ENCODE results near the gene DAPK3.

DAPK3 gene

DNA sequence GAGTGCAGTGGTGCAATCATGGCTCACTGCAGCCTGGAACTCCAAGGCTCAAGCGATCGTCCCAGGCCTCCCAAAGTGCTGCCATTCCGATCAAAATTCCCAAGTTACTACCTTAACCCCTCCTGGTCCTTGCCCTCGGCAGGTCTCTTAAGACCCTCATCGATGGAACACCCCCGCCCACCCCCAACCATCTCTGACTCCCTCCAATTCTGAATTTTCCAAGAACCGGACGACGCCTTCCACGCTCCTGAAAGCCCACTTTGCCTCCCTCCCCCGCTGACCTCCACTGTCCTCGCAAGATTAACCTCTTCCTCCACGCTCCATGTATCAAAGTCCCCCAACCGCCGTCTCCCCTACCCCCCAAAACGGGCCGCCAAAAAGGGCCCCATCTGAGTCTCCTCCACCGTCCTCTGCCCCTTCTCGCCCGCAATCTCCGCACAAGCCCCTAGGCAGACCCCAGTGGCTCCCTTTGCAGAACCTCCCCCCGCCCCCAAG is 539 bp downstream of the DAPK3 start:
- CTCF ChIA-PET = interaction anchor here (0.7 to 1.8 kb wide), 7 partner anchors 11 to 498 kb away, joined by 3 to 10 read pairs (median 4); partner anchors contain the start of gene EEF2
- peaks cover 22 to 36% of the 10 kb centered on the region in 2 experiments; a peak in 2 of 3 replicates for H3K36me3 ChIP-seq (ENCODE audit: control insufficient read depth in 2 of 2, insufficient read depth in 1 of 2, low read length in 2 of 2)
- peak overlapping the region; percentile 93 for H3K4me3 ChIP-seq (ENCODE audit: low read depth, low read length)
- POLR2A ChIA-PET = interaction anchor here (0.5 to 5.3 kb wide), 11 partner anchors 12 to 208 kb away, joined by 3 to 258 read pairs (median 5); partner anchors contain the start of genes EEF2, MRPL54, NMRK2 and ZBTB7A
- peaks cover 17% of the 10 kb centered on the region for H3K4me1 ChIP-seq (ENCODE audit: control insufficient read depth, insufficient read depth, low read length)
- H3K9me3 ChIP-seq (ENCODE audit: control insufficient read depth, insufficient read depth, low read depth, low read length) = no peaks in the 10 kb centered on the region
- peak overlapping the region; percentile 90 for H3K27ac ChIP-seq (ENCODE audit: extremely low read depth, low read depth, low read length)
- TF ChIP-seq ZBTB17 (tag by site-specific recombination; IDR thresholded peaks at IDR 0.05) (peak; percentile 11; the same call in 1 of the 2 replicates), SP2 (tag by site-specific recombination; IDR thresholded peaks at IDR 0.05) (peak; percentile 34), SCRT2 (tag by site-specific recombination; IDR thresholded peaks at IDR 0.05) (no peak), OSR2 (tag by site-specific recombination; IDR thresholded peaks at IDR 0.05) (no peak), ZFP37 (tag by site-specific recombination; IDR thresholded peaks at IDR 0.05) (no peak), ZNF555 (tag by site-specific recombination; conservative IDR thresholded peaks at IDR 0.05) (no peak), ZNF48 (tag by site-specific recombination; IDR thresholded peaks at IDR 0.05) (no peak), EGR2 (tag by site-specific recombination; IDR thresholded peaks at IDR 0.05; ENCODE audit: low read depth) (0 out of 2 replicates have a peak, but pooled peaks have one; percentile 5), ZNF121 (tag by site-specific recombination; IDR thresholded peaks at IDR 0.05) (no peak), ZBTB7A (tag by site-specific recombination; IDR thresholded peaks at IDR 0.05; ENCODE audit: low read depth) (peak; percentile 80; the same call in 1 of the 2 replicates), ZNF354C (tag by site-specific recombination; IDR thresholded peaks at IDR 0.05; ENCODE audit: borderline replicate concordance, low read depth) (no peak), ZNF146 (tag by site-specific recombination; IDR thresholded peaks at IDR 0.05) (no peak), YY2 (tag by site-specific recombination; IDR thresholded peaks at IDR 0.05) (no peak), ZNF660 (tag by site-specific recombination; IDR thresholded peaks at IDR 0.05) (no peak), ZNF19 (tag by site-specific recombination; IDR thresholded peaks at IDR 0.05; ENCODE audit: low read depth) (no peak), TRIM28 (IDR thresholded peaks at IDR 0.05; ENCODE audit: borderline replicate concordance, low read length) (no peak), ZNF600 (tag by site-specific recombination; IDR thresholded peaks at IDR 0.05) (no peak), KLF9 (tag by site-specific recombination; IDR thresholded peaks at IDR 0.05; ENCODE audit: low read depth) (peak; percentile 54; the same call in 1 of the 2 replicates), OVOL3 (tag by site-specific recombination; IDR thresholded peaks at IDR 0.05) (0 out of 2 replicates have a peak, but pooled peaks have one; percentile 34), ZNF335 (tag by site-specific recombination; conservative IDR thresholded peaks at IDR 0.05) (peak; percentile 36), ZNF202 (tag by site-specific recombination; IDR thresholded peaks at IDR 0.05; ENCODE audit: borderline replicate concordance) (no peak)
- TF ChIP-seq, protein P1, sequence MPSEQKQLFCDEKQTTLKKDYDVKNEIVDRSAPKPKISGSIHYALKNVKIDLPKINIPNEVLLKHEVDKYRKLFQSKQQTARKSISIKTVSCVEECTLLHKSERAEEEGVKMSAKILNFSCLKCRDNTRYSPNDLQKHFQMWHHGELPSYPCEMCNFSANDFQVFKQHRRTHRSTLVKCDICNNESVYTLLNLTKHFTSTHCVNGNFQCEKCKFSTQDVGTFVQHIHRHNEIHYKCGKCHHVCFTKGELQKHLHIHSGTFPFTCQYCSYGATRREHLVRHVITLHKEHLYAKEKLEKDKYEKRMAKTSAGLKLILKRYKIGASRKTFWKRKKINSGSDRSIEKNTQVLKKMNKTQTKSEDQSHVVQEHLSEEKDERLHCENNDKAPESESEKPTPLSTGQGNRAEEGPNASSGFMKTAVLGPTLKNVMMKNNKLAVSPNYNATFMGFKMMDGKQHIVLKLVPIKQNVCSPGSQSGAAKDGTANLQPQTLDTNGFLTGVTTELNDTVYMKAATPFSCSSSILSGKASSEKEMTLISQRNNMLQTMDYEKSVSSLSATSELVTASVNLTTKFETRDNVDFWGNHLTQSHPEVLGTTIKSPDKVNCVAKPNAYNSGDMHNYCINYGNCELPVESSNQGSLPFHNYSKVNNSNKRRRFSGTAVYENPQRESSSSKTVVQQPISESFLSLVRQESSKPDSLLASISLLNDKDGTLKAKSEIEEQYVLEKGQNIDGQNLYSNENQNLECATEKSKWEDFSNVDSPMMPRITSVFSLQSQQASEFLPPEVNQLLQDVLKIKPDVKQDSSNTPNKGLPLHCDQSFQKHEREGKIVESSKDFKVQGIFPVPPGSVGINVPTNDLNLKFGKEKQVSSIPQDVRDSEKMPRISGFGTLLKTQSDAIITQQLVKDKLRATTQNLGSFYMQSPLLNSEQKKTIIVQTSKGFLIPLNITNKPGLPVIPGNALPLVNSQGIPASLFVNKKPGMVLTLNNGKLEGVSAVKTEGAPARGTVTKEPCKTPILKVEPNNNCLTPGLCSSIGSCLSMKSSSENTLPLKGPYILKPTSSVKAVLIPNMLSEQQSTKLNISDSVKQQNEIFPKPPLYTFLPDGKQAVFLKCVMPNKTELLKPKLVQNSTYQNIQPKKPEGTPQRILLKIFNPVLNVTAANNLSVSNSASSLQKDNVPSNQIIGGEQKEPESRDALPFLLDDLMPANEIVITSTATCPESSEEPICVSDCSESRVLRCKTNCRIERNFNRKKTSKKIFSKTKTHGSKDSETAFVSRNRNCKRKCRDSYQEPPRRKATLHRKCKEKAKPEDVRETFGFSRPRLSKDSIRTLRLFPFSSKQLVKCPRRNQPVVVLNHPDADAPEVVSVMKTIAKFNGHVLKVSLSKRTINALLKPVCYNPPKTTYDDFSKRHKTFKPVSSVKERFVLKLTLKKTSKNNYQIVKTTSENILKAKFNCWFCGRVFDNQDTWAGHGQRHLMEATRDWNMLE (tag by site-specific recombination; conservative IDR thresholded peaks at IDR 0.05; ENCODE audit: low read depth) = no peak
- TF ChIP-seq, protein P2, sequence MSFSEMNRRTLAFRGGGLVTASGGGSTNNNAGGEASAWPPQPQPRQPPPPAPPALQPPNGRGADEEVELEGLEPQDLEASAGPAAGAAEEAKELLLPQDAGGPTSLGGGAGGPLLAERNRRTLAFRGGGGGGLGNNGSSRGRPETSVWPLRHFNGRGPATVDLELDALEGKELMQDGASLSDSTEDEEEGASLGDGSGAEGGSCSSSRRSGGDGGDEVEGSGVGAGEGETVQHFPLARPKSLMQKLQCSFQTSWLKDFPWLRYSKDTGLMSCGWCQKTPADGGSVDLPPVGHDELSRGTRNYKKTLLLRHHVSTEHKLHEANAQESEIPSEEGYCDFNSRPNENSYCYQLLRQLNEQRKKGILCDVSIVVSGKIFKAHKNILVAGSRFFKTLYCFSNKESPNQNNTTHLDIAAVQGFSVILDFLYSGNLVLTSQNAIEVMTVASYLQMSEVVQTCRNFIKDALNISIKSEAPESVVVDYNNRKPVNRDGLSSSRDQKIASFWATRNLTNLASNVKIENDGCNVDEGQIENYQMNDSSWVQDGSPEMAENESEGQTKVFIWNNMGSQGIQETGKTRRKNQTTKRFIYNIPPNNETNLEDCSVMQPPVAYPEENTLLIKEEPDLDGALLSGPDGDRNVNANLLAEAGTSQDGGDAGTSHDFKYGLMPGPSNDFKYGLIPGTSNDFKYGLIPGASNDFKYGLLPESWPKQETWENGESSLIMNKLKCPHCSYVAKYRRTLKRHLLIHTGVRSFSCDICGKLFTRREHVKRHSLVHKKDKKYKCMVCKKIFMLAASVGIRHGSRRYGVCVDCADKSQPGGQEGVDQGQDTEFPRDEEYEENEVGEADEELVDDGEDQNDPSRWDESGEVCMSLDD (tag by site-specific recombination; IDR thresholded peaks at IDR 0.05) = 0 out of 2 replicates have a peak, but pooled peaks have one; percentile 29
- TF ChIP-seq, protein P3, sequence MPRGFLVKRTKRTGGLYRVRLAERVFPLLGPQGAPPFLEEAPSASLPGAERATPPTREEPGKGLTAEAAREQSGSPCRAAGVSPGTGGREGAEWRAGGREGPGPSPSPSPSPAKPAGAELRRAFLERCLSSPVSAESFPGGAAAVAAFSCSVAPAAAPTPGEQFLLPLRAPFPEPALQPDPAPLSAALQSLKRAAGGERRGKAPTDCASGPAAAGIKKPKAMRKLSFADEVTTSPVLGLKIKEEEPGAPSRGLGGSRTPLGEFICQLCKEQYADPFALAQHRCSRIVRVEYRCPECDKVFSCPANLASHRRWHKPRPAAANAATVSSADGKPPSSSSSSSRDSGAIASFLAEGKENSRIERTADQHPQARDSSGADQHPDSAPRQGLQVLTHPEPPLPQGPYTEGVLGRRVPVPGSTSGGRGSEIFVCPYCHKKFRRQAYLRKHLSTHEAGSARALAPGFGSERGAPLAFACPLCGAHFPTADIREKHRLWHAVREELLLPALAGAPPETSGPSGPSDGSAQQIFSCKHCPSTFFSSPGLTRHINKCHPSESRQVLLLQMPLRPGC (tag by site-specific recombination; IDR thresholded peaks at IDR 0.05) = no peak
- TF ChIP-seq, protein P4, sequence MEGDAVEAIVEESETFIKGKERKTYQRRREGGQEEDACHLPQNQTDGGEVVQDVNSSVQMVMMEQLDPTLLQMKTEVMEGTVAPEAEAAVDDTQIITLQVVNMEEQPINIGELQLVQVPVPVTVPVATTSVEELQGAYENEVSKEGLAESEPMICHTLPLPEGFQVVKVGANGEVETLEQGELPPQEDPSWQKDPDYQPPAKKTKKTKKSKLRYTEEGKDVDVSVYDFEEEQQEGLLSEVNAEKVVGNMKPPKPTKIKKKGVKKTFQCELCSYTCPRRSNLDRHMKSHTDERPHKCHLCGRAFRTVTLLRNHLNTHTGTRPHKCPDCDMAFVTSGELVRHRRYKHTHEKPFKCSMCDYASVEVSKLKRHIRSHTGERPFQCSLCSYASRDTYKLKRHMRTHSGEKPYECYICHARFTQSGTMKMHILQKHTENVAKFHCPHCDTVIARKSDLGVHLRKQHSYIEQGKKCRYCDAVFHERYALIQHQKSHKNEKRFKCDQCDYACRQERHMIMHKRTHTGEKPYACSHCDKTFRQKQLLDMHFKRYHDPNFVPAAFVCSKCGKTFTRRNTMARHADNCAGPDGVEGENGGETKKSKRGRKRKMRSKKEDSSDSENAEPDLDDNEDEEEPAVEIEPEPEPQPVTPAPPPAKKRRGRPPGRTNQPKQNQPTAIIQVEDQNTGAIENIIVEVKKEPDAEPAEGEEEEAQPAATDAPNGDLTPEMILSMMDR (tag by site-specific recombination; IDR thresholded peaks at IDR 0.05) = no peak
- TF ChIP-seq, protein P5, sequence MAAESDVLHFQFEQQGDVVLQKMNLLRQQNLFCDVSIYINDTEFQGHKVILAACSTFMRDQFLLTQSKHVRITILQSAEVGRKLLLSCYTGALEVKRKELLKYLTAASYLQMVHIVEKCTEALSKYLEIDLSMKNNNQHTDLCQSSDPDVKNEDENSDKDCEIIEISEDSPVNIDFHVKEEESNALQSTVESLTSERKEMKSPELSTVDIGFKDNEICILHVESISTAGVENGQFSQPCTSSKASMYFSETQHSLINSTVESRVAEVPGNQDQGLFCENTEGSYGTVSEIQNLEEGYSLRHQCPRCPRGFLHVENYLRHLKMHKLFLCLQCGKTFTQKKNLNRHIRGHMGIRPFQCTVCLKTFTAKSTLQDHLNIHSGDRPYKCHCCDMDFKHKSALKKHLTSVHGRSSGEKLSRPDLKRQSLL (tag by site-specific recombination; IDR thresholded peaks at IDR 0.05) = peak; percentile 81; the same call in 1 of the 2 replicates
